ENCODE results near the gene MCF2L2. TPM values are rescaled to one million over a fixed set of nuclear protein-coding genes. Genes with fewer than 3 reads are reported as not detected.

The MCF2L2 gene
- total and polyA plus RNA-seq, 9 of the 15 experiments (the other 6 are each of a cell fraction or from before 2014, with no cell fraction given) = 0.56 to 4.2 (median 3.0) TPM

DNA sequence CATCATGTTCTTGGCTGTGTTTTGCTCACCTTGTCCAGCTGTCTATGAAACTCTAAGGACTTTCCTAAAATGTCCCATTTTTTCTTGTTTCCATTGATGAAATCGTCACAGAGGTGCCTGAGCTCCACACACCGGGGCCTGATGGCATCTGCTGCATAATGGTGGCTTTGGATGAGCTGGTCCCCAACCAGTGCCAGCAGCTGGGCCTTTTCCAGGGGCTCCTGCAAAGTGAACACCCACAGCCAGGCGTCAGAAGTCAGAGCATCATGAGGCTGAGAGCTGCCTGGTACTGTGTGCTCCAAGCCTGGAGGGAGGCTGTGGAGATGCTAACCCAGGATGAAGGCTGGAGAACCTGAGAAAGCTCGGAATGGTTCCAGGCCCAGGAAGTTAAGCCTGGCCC lies 128.4 kb downstream of the MCF2L2 start (continued):
- TF ChIP-seq, protein P1, sequence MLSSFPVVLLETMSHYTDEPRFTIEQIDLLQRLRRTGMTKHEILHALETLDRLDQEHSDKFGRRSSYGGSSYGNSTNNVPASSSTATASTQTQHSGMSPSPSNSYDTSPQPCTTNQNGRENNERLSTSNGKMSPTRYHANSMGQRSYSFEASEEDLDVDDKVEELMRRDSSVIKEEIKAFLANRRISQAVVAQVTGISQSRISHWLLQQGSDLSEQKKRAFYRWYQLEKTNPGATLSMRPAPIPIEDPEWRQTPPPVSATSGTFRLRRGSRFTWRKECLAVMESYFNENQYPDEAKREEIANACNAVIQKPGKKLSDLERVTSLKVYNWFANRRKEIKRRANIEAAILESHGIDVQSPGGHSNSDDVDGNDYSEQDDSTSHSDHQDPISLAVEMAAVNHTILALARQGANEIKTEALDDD (IDR thresholded peaks at IDR 0.05) = no peak
- TF ChIP-seq, protein P2, sequence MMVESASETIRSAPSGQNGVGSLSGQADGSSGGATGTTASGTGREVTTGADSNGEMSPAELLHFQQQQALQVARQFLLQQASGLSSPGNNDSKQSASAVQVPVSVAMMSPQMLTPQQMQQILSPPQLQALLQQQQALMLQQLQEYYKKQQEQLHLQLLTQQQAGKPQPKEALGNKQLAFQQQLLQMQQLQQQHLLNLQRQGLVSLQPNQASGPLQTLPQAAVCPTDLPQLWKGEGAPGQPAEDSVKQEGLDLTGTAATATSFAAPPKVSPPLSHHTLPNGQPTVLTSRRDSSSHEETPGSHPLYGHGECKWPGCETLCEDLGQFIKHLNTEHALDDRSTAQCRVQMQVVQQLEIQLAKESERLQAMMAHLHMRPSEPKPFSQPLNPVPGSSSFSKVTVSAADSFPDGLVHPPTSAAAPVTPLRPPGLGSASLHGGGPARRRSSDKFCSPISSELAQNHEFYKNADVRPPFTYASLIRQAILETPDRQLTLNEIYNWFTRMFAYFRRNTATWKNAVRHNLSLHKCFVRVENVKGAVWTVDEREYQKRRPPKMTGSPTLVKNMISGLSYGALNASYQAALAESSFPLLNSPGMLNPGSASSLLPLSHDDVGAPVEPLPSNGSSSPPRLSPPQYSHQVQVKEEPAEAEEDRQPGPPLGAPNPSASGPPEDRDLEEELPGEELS (CRISPR knock-in tag; IDR thresholded peaks at IDR 0.05; ENCODE audit: borderline replicate concordance) = no peak

DNA sequence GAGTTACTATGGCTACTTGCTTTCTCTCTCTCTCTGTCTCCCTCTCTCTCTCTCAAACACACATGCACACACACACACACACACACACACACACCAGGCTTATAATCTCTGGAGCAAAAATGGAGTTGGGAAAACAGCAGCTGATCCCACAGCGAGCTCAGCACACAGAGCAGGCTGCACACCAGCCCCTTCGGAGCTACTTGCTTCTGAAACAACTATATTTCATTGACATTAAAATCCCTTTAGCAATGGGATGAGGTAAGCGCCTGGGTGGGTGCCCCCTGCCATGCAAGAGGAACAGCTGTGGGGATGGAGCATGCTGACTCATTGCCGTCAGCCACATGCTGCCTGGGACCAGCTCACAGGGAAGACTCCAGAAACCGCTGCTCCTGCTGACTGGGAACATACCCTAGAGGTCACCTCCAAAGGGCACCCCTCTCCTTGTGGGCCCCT lies 129.7 kb downstream of the MCF2L2 start:
- intact Hi-C loops (cut with micrococcal nuclease) (no loop called here), in situ Hi-C loops (cut with MboI) (no loop called here)
- POLR2A ChIA-PET = interaction anchor here (0.6 to 2.0 kb wide), 5 partner anchors 9 to 971 kb away, joined by 3 to 15 read pairs (median 3); no protein-coding TSS in a partner anchor
- no peak overlapping the region for H3K4me2 ChIP-seq (ENCODE audit: insufficient read depth, low read length)
- H3K9me3 ChIP-seq (replicated peaks; ENCODE audit: control insufficient read depth, insufficient read depth, low read depth, low read length) = no peaks in the 10 kb centered on the region
- DNase-seq (ENCODE audit: extremely low read depth in 1 of 4, low spot score in 3 of 4) = peak; percentile 43 to 61 (median 59)
- no peaks in the 10 kb centered on the region for H3K27me3 ChIP-seq (ENCODE audit: control insufficient read depth in 2 of 2, insufficient read depth in 2 of 2, low read length in 2 of 2)
- no peaks in the 10 kb centered on the region for H3K9me1 ChIP-seq (ENCODE audit: control insufficient read depth, insufficient read depth, low read length)
- H3K4me1 ChIP-seq (replicated peaks in 1 of 2; ENCODE audit: control insufficient read depth in 2 of 2, insufficient read depth in 2 of 2, low read length in 2 of 2) = peaks cover 6 to 8% of the 10 kb centered on the region in 2 experiments; a peak in 2 of 5 replicates
- no TSS peak for BruUV-seq (replicated peaks)
- no peak overlapping the region for H3K4me3 ChIP-seq
- H3K27ac ChIP-seq (ENCODE audit: extremely low read depth, low read depth, low read length) = no peak overlapping the region
- no peaks in the 10 kb centered on the region for H4K20me1 ChIP-seq (replicated peaks; ENCODE audit: control insufficient read depth, insufficient read depth, low read length)
- H2AFZ ChIP-seq (ENCODE audit: low read depth, low read length) = peak overlapping the region; percentile 63; the same call in 1 of the 2 replicates
- H3K36me3 ChIP-seq (ENCODE audit: control insufficient read depth, insufficient read depth, low read length) = peaks cover 17% of the 10 kb centered on the region; the same call in 2 of the 3 replicates
- FAIRE-seq = peak; percentile 42
- no peaks in the 10 kb centered on the region for H3K79me2 ChIP-seq (ENCODE audit: control insufficient read depth, insufficient read depth, low read length)
- ATAC-seq = peak; percentile 75
- WGBS (ENCODE audit: insufficient coverage, low coverage, missing lambda C conversion rate) = 33% methylated on average over 5 of the region's 5 CpGs
- H3K9ac ChIP-seq (ENCODE audit: insufficient read depth in 1 of 2, low read depth in 2 of 2, low read length in 2 of 2) = peak overlapping the region in 1 of 2 experiments; percentile 83; a peak in 2 of 4 replicates
- CTCF ChIA-PET (ENCODE audit: low intra/inter-chr PET ratio) = no interaction called here
- TF ChIP-seq SUPT5H (IDR thresholded peaks at IDR 0.05) (no peak), PHF8 (IDR thresholded peaks at IDR 0.05; ENCODE audit: borderline replicate concordance, low read length) (no peak), PRMT5 (CRISPR knock-in tag; IDR thresholded peaks at IDR 0.05) (no peak), CC2D1A (IDR thresholded peaks at IDR 0.05) (no peak), ZNF551 (CRISPR knock-in tag; IDR thresholded peaks at IDR 0.05) (no peak), SMAD4 (CRISPR knock-in tag; conservative IDR thresholded peaks at IDR 0.05) (no peak), GABPB1 (CRISPR knock-in tag; IDR thresholded peaks at IDR 0.05) (no peak), SNRNP70 (optimal IDR thresholded peaks at IDR 0.05; ENCODE audit: low read depth, low read length) (no peak)
- TF ChIP-seq, protein P3, sequence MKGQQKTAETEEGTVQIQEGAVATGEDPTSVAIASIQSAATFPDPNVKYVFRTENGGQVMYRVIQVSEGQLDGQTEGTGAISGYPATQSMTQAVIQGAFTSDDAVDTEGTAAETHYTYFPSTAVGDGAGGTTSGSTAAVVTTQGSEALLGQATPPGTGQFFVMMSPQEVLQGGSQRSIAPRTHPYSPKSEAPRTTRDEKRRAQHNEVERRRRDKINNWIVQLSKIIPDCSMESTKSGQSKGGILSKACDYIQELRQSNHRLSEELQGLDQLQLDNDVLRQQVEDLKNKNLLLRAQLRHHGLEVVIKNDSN (CRISPR knock-in tag; IDR thresholded peaks at IDR 0.05) = no peak; the same call in 1 of the 2 replicates
- TF ChIP-seq, protein P4, sequence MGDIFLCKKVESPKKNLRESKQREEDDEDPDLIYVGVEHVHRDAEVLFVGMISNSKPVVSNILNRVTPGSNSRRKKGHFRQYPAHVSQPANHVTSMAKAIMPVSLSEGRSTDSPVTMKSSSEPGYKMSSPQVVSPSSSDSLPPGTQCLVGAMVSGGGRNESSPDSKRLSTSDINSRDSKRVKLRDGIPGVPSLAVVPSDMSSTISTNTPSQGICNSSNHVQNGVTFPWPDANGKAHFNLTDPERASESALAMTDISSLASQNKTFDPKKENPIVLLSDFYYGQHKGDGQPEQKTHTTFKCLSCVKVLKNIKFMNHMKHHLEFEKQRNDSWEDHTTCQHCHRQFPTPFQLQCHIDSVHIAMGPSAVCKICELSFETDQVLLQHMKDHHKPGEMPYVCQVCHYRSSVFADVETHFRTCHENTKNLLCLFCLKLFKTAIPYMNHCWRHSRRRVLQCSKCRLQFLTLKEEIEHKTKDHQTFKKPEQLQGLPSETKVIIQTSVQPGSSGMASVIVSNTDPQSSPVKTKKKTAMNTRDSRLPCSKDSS (IDR thresholded peaks at IDR 0.05; ENCODE audit: low read depth, partially characterized antibody) = no peak
- TF ChIP-seq, protein P5, sequence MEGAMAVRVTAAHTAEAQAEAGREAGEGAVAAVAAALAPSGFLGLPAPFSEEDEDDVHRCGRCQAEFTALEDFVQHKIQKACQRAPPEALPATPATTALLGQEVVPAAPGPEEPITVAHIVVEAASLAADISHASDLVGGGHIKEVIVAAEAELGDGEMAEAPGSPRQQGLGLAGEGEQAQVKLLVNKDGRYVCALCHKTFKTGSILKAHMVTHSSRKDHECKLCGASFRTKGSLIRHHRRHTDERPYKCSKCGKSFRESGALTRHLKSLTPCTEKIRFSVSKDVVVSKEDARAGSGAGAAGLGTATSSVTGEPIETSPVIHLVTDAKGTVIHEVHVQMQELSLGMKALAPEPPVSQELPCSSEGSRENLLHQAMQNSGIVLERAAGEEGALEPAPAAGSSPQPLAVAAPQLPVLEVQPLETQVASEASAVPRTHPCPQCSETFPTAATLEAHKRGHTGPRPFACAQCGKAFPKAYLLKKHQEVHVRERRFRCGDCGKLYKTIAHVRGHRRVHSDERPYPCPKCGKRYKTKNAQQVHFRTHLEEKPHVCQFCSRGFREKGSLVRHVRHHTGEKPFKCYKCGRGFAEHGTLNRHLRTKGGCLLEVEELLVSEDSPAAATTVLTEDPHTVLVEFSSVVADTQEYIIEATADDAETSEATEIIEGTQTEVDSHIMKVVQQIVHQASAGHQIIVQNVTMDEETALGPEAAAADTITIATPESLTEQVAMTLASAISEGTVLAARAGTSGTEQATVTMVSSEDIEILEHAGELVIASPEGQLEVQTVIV (CRISPR knock-in tag; IDR thresholded peaks at IDR 0.05; ENCODE audit: borderline replicate concordance) = no peak
